Rectal smooth muscle tissue (tissue), 1 donor: Measurements from ENCODE around the gene TIMM13.
"Not testable (repeated sequence)": the region's sequence is repeated elsewhere in the genome, so short reads cannot be mapped to it uniquely, and the experiment has no call there.

Experiments used
- H3K27ac ChIP-seq: one replicate; pipeline ENCODE4 v1.7.0; 2013; ENCODE audit warnings: low read depth, low read length, inconsistent platforms
- H3K27me3 ChIP-seq: one replicate; pipeline ENCODE4 v1.7.0; 2013; ENCODE audit warnings: low read length; ENCODE audit not compliant: control insufficient read depth, insufficient read depth
- H3K36me3 ChIP-seq: one replicate; pipeline ENCODE4 v1.7.0; 2013; ENCODE audit warnings: low read length; ENCODE audit not compliant: control insufficient read depth, insufficient read depth
- H3K4me1 ChIP-seq: one replicate; pipeline ENCODE4 v1.7.0; 2013; ENCODE audit warnings: low read length; ENCODE audit not compliant: control insufficient read depth, insufficient read depth
- H3K4me3 ChIP-seq: one replicate; pipeline ENCODE4 v1.7.0; 2013; ENCODE audit warnings: low read length
- H3K9ac ChIP-seq: one replicate; pipeline ENCODE4 v1.7.0; 2013; ENCODE audit warnings: low read length

TIMM13 gene

GRCh38 chr19:2394054-2394441 is 33.3 kb downstream of the TIMM13 start:
- Histone ChIP-seq H3K4me1 (no peaks in the 10 kb centered on the region), H3K27me3 (peaks cover 3% of the 10 kb centered on the region), H3K36me3 (no peaks in the 10 kb centered on the region), H3K27ac (no peak overlapping the region), H3K9ac (no peak overlapping the region), H3K4me3 (no peak overlapping the region)

DNA sequence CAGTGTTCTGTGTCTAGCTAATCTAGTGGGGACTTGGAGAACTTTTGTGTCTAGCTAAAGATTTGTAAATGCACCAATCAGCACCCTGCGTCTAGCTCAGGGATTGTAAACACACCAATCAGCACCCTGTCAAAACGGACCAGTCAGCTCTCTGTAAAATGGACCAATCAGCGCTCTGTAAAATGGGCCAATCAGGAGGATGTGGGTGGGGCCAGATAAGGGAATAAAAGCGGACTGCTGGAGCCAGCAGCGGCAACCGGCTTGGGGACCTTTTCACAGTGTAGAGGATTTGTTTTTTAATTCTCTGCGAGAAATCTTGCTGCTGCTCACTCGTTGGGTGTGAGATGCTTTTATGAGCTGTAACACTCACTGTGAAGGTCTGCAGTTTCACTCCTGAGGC is 34.5 kb downstream of the TIMM13 start:
- H3K4me1 ChIP-seq, H3K36me3 ChIP-seq, H3K27me3 ChIP-seq, H3K9ac ChIP-seq, H3K4me3 ChIP-seq, H3K27ac ChIP-seq: not testable (repeated sequence)

DNA sequence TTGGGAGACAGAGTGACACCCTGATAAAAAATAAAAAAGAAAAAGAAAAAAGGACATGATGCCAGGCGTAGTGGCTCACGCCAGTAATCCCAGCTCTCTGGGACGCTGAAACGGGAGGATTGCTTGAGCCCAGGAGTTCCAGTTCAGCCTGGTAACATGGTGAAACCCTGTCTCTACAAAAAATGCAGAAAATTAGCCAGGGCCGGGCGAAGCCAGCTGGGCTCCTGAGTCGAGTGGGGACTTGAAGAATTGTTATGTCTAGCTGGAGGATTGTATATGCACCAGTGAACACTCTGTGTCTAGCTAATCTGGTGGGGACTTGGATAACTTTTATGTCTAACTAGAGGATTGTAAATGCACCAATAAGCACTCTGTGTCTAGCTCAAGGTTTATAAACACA is 35.0 kb downstream of the TIMM13 start:
- no peak overlapping the region for H3K4me3 ChIP-seq
- no peak overlapping the region for H3K27ac ChIP-seq
- no peak overlapping the region for H3K9ac ChIP-seq
- H3K4me1 ChIP-seq = no peaks in the 10 kb centered on the region
- H3K36me3 ChIP-seq = no peaks in the 10 kb centered on the region
- peaks cover 3% of the 10 kb centered on the region for H3K27me3 ChIP-seq

DNA sequence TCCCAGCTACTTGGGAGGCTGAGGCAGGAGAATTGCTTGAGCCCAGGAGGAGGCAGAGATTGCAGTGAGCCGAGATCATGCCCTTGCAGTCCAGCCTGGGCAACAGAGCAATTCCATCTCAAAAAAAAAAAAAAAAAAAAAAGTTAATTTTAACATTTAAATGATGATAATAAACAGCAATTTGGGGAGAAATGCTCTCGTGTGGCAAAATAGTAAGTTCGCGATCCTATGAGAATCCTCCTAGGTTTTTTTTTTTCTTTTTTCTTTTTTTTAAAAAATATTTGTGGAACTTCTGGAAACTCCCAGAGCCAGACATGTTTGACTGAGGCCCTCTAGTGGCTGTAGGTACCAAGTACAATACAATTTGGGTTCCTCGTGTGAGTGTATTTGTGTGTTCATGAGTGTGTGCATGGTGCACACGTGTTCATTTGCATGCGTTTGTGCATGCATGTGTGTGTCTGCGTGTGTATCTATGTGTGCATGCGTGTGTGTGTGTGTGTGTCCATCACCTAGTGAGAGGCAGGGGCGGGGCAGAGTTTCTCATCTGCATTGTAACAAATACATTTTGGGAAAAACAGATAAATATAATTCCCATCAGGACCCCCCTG is 36.2 kb downstream of the TIMM13 start:
- no peaks in the 10 kb centered on the region for H3K4me1 ChIP-seq
- H3K9ac ChIP-seq = no peak overlapping the region
- H3K27me3 ChIP-seq = no peaks in the 10 kb centered on the region
- no peaks in the 10 kb centered on the region for H3K36me3 ChIP-seq
- H3K4me3 ChIP-seq = no peak overlapping the region
- no peak overlapping the region for H3K27ac ChIP-seq

DNA sequence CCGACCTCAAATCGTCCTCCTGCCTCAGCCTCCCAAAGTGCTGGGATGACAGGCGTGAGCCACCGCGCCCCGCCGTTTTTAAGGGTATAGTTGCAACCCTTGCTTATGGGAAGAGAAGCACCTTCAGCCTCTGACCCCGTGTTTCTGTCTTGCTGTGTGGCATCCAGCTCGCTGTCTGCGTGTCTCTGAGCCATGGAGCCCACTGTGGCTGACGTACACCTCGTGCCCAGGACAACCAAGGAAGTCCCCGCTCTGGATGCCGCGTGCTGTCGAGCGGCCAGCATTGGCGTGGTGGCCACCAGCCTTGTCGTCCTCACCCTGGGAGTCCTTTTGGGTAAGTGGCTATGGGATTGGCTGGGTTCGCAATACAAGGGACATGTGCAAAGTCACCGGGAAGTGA is 37.8 kb downstream of the TIMM13 start:
- no peak overlapping the region for H3K9ac ChIP-seq
- no peak overlapping the region for H3K4me3 ChIP-seq
- H3K27me3 ChIP-seq = no peaks in the 10 kb centered on the region
- no peaks in the 10 kb centered on the region for H3K36me3 ChIP-seq
- no peaks in the 10 kb centered on the region for H3K4me1 ChIP-seq
- no peak overlapping the region for H3K27ac ChIP-seq

DNA sequence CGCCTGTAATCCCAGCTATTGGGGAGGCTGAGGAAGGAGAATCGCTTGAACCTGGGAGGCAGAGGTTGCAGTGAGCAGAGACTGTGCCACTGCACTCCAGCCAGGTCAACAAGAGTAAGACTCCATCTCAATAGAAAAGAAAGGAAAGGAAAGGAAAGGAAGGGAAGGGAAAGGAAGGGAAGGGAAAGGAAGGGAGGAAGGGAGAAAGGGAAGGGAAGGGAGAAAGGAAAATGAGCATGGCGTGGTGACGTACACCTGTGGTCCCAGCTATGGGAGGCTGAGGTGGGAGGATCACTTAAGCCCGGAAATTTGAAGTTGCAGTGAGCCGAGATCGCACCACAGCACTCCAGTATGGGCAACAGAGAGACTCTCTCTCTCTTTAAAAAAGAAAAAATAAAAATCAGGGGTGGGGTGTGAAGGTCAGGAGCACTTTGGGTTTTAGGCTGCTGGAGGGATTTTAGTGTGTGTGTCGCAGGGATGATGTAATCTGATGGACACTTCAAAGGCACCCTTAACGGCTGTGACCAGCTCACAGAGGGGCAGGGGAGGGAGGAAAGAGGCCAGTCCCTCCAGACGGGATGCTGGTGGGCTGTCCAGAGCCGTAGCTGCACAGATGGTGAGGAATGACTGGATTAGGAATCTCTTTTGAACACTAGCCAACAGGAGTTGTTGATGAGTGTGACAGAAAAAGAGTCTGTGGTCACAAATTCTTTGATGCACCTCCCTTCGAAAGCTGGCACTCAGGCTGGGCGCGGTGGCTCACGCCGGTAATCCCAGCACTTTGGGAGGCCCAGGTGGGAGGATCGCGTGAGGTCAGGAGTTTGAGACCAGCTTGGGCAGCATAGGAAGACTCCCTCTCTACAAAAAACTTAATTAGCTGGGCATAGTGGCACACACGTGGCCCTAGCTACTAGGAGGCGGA is 39.8 kb downstream of the TIMM13 start:
- Histone ChIP-seq H3K36me3 (no peaks in the 10 kb centered on the region), H3K4me1 (no peaks in the 10 kb centered on the region), H3K27me3 (peaks cover 4% of the 10 kb centered on the region), H3K4me3 (no peak overlapping the region), H3K27ac (no peak overlapping the region), H3K9ac (no peak overlapping the region)

- peaks cover 4% of the 10 kb centered on the region for H3K27me3 ChIP-seq
- no peaks in the 10 kb centered on the region for H3K36me3 ChIP-seq
- no peak overlapping the region for H3K27ac ChIP-seq
- H3K4me3 ChIP-seq = peak overlapping the region; percentile 32
- H3K9ac ChIP-seq = no peak overlapping the region
- H3K4me1 ChIP-seq = no peaks in the 10 kb centered on the region
These were observed 42.2 kb downstream of the TIMM13 start for GRCh38 chr19:2385053-2385721.

GRCh38 chr19:2382530-2383222 is 44.7 kb downstream of the TIMM13 start:
- no peak overlapping the region for H3K27ac ChIP-seq
- no peaks in the 10 kb centered on the region for H3K4me1 ChIP-seq
- H3K27me3 ChIP-seq = peaks cover 4% of the 10 kb centered on the region
- H3K36me3 ChIP-seq = no peaks in the 10 kb centered on the region
- H3K4me3 ChIP-seq = no peak overlapping the region
- no peak overlapping the region for H3K9ac ChIP-seq

DNA sequence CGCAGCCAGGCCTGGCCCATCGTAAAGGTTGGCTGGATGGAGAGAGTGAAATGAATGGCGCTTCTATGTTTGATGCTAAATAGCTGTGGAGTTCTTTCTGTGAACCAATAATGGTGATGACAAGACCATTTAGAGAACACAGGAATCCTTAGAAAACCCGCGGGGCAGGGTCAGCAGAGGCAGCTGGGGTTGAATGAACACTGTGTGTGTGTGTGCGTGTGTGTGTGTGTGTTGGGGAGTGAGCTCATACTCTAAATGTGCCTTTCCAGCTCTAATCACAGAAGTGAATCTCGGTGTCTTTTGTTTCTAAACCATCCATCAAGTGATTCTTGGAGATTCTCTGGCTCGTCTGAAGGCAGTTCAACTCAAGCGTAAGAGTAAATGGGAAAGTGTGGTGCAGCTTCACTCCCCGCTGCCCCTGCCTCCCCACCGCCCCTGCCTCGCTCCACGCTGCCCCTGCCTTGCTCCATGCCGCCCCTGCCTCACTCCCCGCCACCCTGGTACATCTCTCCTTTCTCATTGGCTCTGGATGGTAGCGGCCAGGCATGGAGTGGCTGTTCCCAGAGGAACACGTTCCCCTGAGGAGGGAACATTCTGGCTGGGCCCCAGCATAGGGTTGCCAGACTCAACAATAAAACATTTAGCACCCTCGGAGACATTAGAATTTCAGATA is 46.1 kb downstream of the TIMM13 start:
- Histone ChIP-seq H3K27ac (no peak overlapping the region), H3K27me3 (peaks cover 4% of the 10 kb centered on the region), H3K36me3 (no peaks in the 10 kb centered on the region), H3K4me1 (no peaks in the 10 kb centered on the region), H3K9ac (no peak overlapping the region), H3K4me3 (no peak overlapping the region)

DNA sequence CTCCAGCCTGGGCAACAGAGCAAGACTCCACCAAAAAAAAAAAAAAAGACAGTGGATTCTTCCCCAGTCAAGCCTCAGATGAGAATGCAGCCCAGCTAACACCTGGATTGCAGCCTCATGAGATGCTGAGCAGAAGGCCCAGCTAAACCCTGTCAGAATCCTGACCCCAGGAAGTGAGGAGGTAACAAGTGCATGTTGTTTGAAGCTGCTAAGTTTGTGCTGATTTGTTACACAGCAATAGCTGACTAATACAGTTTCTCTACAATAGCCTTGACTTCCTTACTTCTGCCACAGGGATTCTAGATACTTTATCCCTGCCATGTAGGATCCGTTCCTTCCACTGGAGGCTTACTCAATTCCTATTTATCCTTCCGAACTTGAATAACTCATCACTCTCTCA is 46.8 kb downstream of the TIMM13 start:
- Histone ChIP-seq H3K27ac (no peak overlapping the region), H3K36me3 (no peaks in the 10 kb centered on the region), H3K4me1 (no peaks in the 10 kb centered on the region), H3K9ac (no peak overlapping the region), H3K27me3 (peaks cover 4% of the 10 kb centered on the region), H3K4me3 (no peak overlapping the region)

DNA sequence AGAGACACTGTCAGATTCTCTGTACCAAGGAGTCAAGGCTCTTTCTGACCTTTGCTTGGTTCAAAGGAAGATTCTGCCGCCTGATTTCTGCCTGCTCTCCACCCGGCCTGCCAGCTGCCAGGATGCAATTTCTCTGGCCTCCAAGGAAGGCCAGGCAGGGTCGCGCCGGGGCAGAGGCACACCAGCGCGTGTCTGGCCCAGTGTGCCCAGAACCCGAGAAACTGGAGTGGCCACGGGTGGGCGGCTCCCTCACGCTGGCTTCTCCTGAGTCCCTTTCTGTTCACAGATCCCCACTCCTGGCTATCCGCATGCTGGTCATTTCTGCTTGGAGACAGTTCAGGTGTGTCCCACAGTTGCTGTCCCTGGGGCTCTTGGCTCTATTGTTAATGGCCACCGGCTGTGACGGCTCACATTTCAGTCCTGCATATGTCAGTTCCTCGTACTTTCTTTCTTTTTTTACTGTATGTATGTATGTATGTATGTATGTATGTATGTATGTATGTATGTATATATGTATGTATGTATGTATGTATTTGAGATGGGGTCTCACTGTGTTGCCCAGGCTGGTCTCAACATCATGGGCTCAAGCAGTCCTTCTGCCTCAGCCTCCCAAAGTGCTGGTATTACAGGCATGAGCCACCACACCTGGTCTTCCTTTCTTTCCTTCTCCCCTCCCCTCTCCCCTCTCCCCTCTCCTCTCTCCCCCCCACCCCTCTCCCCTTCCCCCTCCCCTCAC is 50.4 kb downstream of the TIMM13 start:
- H3K27ac ChIP-seq = no peak overlapping the region
- no peak overlapping the region for H3K9ac ChIP-seq
- H3K27me3 ChIP-seq = no peaks in the 10 kb centered on the region
- no peaks in the 10 kb centered on the region for H3K4me1 ChIP-seq
- H3K4me3 ChIP-seq = no peak overlapping the region
- H3K36me3 ChIP-seq = no peaks in the 10 kb centered on the region
